Mucosa of descending colon (tissue), 3 donors: ENCODE measurements around the gene OR6M1. TPM values are rescaled to one million over a fixed set of nuclear protein-coding genes. Genes with fewer than 3 reads are reported as not detected.

Source experiments
- ATAC-seq: fragments of 200-7000 bp; cut with Tn5 transposase; one replicate; pipeline ENCODE4 v1.9.1; 2020; ENCODE audit warnings: mild to moderate bottlenecking, moderate library complexity
- DNase-seq, 3 donors: peaks; one replicate each; pipeline ENCODE4 v3.0.0-alpha.2; 2020
- H3K36me3 ChIP-seq: fragments of 200-600 bp; one replicate; pipeline ENCODE4 v1.8.0; 2021; ENCODE audit warnings: low read depth, mild to moderate bottlenecking
- H3K4me1 ChIP-seq: fragments of 200-600 bp; one replicate; pipeline ENCODE4 v1.8.0; 2021; ENCODE audit warnings: low read depth, mild to moderate bottlenecking
- H3K4me3 ChIP-seq: fragments of 200-600 bp; one replicate; pipeline ENCODE4 v1.8.0; 2021; ENCODE audit warnings: mild to moderate bottlenecking
- H3K9me3 ChIP-seq: fragments of 200-600 bp; one replicate; pipeline ENCODE4 v1.8.0; 2021; ENCODE audit warnings: mild to moderate bottlenecking
- CTCF ChIP-seq: fragments of 200-600 bp; IDR thresholded peaks from one replicate; pipeline ENCODE4 v1.8.0; 2022; ENCODE audit warnings: antibody characterized with exemption, mild to moderate bottlenecking
- intact Hi-C, 2 donors: fragments of 100-400 bp; cut with DNase I in 1 of 2; cut with micrococcal nuclease in 1 of 2; formaldehyde crosslinking; loops; one replicate each; pipeline versions ENCODE4 v1.11.0 to v1.11.1; 2022; cut with DNase I, micrococcal nuclease
- total RNA-seq, 3 donors: library from RNA; stranded (reverse); fragmentation: NEBNext Ultra II Directional in 2 of 3; extraction: Animal tissue kit (Norgen Biotek cat#: 25700) in 2 of 3; gene quantifications; one replicate each; pipeline versions ENCODE4 v1.2.1 to v1.2.4, GENCODE V29; 2021 to 2023
- donor health status: DM: no; HTN: no; CAD: no; lungs with moderate emphysema.
- donor health status: DM: no; HTN: no; CAD: no.
- donor health status: DM: no; HTN: yes; CAD: no.

Gene OR6M1
- total RNA-seq, 3 donors from 2014 or later: not detected

- no peak for DNase-seq
- intact Hi-C loops: no loop called here
- Histone ChIP-seq H3K9me3 (no peaks in the 10 kb centered on the region), H3K36me3 (no peaks in the 10 kb centered on the region), H3K4me1 (no peaks in the 10 kb centered on the region), H3K4me3 (no peak overlapping the region)
- TF ChIP-seq CTCF: no peak
- no peak for ATAC-seq
These were observed 8.6 kb downstream of the OR6M1 start for GRCh38 chr11:123797541-123797940.

- DNase-seq: peak in 1 of 3 donors; percentile 10
- no peak overlapping the region for H3K4me3 ChIP-seq
- ATAC-seq: peak; percentile 91
These were observed 9.0 kb downstream of the OR6M1 start for GRCh38 chr11:123797114-123797513.

GRCh38 chr11:123796226-123796625, 9.9 kb downstream of the OR6M1 start:
- Histone ChIP-seq H3K4me3 (no peak overlapping the region), H3K9me3 (no peaks in the 10 kb centered on the region), H3K4me1 (no peaks in the 10 kb centered on the region), H3K36me3 (no peaks in the 10 kb centered on the region)
- ATAC-seq (no peak), DNase-seq (no peak)
- no peak for TF ChIP-seq CTCF
- intact Hi-C loops: no loop called here

More at GRCh38 chr11:123797114-123797513, 9.0 kb downstream of the OR6M1 start:
- no peaks in the 10 kb centered on the region for H3K36me3 ChIP-seq
- TF ChIP-seq CTCF: no peak
- no peaks in the 10 kb centered on the region for H3K4me1 ChIP-seq
- no peaks in the 10 kb centered on the region for H3K9me3 ChIP-seq
- intact Hi-C loops: no loop called here

- DNase-seq (peak in 1 of 3 donors; percentile 19), ATAC-seq (peak; percentile 89)
- H3K36me3 ChIP-seq: no peaks in the 10 kb centered on the region
- intact Hi-C loops: no loop called here
- H3K9me3 ChIP-seq: no peaks in the 10 kb centered on the region
- H3K4me1 ChIP-seq: no peaks in the 10 kb centered on the region
- TF ChIP-seq CTCF: no peak
- no peak overlapping the region for H3K4me3 ChIP-seq
These were observed 22.6 kb downstream of the OR6M1 start for GRCh38 chr11:123783536-123783935.

- TF ChIP-seq CTCF: no peak
- Histone ChIP-seq H3K9me3 (no peaks in the 10 kb centered on the region), H3K36me3 (no peaks in the 10 kb centered on the region), H3K4me3 (no peak overlapping the region), H3K4me1 (no peaks in the 10 kb centered on the region)
- no peak for ATAC-seq
- intact Hi-C loops: no loop called here
- DNase-seq: no peak
These were observed 27.6 kb downstream of the OR6M1 start for GRCh38 chr11:123778511-123778910.
